HG02642 (cell line): ENCODE data around the gene PHTF1.
A peak's percentile ranks its signal among the peaks of the same experiment; 100 is the strongest.

ENCODE experiments used
- ATAC-seq: cut with Tn5 transposase; IDR thresholded peaks from one replicate; pipeline ENCODE4 v1.9.1; 2021; ENCODE audit warnings: mild to moderate bottlenecking; ENCODE audit not compliant: unreplicated experiment, poor library complexity

Gene PHTF1

GRCh38 chr1:113780374-113781146 lies 21.3 kb upstream of the PHTF1 start:
- ATAC-seq = no peak

- ATAC-seq = no peak
These were observed 20.3 kb upstream of the PHTF1 start for GRCh38 chr1:113779542-113779941.

- no peak for ATAC-seq
These were observed 18.3 kb upstream of the PHTF1 start for GRCh38 chr1:113777561-113777960.

- ATAC-seq = no peak
These were observed 10.7 kb upstream of the PHTF1 start for GRCh38 chr1:113770031-113770430.

GRCh38 chr1:113769601-113769970 lies 10.3 kb upstream of the PHTF1 start:
- no peak for ATAC-seq

GRCh38 chr1:113768916-113769600 lies 9.8 kb upstream of the PHTF1 start:
- ATAC-seq = no peak

GRCh38 chr1:113765306-113766230 lies 6.3 kb upstream of the PHTF1 start:
- no peak for ATAC-seq

- ATAC-seq = no peak
These were observed 4.4 kb upstream of the PHTF1 start for GRCh38 chr1:113763661-113764060.

- ATAC-seq = no peak
These were observed 2.7 kb upstream of the PHTF1 start for GRCh38 chr1:113761937-113762336.

- no peak for ATAC-seq
These were observed 1.1 kb upstream of the PHTF1 start for GRCh38 chr1:113760102-113761080.

GRCh38 chr1:113758631-113759332 lies 504 bp downstream of the PHTF1 start:
- peak; percentile 66 for ATAC-seq

- no peak for ATAC-seq
These were observed 2.8 kb downstream of the PHTF1 start for GRCh38 chr1:113756461-113756860.

- peak; percentile 54 for ATAC-seq
These were observed 6.0 kb downstream of the PHTF1 start for GRCh38 chr1:113753333-113753732.

- no peak for ATAC-seq
These were observed 7.8 kb downstream of the PHTF1 start for GRCh38 chr1:113751516-113751915.

- ATAC-seq = no peak
These were observed 8.2 kb downstream of the PHTF1 start for GRCh38 chr1:113751114-113751513.

- ATAC-seq = no peak
These were observed 9.9 kb downstream of the PHTF1 start for GRCh38 chr1:113749402-113749801.

- no peak for ATAC-seq
These were observed 11.9 kb downstream of the PHTF1 start for GRCh38 chr1:113747376-113747775.

GRCh38 chr1:113745425-113745824 lies 13.9 kb downstream of the PHTF1 start:
- ATAC-seq = no peak

- no peak for ATAC-seq
These were observed 15.2 kb downstream of the PHTF1 start for GRCh38 chr1:113744114-113744513.
